GM19043 (cell line): ENCODE results near the gene CD200.

Experiments
- ATAC-seq: cut with Tn5 transposase; IDR thresholded peaks from one replicate; pipeline ENCODE4 v1.9.1; 2021; ENCODE audit warnings: low read depth; ENCODE audit not compliant: unreplicated experiment

Gene CD200

DNA sequence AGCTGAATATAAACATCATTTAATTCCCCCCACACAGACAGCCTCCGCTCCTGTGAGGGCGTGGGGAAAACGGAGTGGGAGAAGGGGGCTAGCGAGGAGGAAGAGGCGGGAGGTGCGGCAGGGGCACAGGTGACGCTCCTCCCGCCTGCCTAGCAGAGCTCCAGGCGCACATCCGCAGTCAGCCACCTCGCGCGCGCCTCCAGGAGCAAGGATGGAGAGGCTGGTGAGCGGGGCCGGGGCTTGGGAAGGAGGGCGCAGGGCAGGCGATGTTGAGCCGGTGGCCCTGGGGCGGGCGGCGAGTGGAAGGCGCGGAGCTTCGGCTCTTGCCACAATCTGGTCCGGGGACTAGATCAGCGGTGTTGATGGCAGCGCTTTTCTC is at the start of gene CD200:
CD200 (plus strand) TSS at position 155 of the 379 bp plus-strand sequence; CDS start at position 212, 57 bp downstream.
- peak; percentile 62 for ATAC-seq

DNA sequence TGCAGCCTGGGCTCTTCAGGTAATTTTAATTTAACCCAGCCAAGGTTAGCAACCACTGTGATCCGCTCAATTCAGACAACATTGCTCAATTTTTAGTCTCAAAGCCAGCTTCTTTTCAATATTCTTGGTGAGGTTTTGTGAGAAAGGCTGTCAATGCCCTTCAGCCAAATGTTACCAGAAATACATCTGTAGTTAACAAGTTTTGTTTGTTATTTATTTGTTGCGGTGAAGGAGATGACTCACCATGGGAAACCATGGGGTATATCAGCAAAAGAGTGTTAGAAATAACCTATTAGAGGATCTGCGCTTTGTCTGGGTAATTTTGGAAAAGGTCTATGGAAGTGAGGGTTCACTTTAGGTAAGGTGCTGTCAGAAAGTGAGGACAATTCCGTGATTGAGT is 43.9 kb upstream of the CD200 start:
- ATAC-seq = no peak

DNA sequence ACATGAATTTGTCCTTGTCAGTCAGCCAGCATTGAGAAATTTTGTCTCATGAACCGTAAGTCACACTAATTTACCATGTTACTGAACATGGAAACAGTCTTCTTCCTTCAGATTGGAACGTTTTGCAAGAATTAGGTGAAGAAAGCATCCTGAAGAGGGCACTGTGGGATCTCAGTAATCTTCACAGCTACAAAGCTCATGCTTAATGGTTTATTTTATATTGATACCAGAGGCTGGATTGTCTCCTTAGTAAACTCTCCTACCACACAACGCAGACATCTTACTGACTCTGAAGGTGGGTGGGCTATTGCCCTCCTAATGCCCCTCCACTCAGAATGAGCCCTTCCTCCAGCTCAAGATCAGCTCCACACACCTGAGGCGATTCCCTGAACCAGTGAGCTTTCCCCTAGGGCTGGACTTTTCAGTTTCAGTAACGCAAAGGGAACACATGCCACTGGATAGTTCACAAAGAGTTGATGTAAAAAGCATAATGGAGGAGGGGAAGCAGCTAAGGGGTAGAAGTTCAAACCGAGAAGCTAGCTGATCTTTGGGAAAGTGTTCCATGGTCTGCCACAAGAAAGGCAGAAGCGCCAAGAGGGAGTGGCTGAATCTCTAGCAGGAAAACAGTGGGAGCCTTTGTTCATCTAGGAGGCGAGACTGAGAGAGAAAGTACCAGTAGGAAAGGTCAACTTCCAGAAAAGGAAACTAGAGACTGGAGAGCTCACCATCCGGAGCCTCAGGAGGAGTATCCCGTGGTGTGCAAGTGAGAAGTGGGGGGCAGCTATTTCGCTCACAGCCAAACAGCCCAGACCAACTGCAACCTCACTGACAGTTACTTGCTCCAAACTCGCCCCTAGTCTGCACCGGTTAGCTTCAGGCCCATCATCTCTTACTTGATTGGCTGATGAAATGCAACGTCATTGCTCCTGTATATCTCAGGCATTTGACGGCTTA is 39.3 kb upstream of the CD200 start, which contains the start of gene SLC9C1:
SLC9C1 (minus strand) TSS at position 849 of the 954 bp plus-strand sequence. CDS start 7,425 bp downstream, outside the sequence.
- peak; percentile 57 for ATAC-seq

- ATAC-seq = no peak
These were observed 35.2 kb upstream of the CD200 start for GRCh38 chr3:112297714-112298113.

GRCh38 chr3:112298781-112299180 is 34.2 kb upstream of the CD200 start:
- ATAC-seq = no peak

DNA sequence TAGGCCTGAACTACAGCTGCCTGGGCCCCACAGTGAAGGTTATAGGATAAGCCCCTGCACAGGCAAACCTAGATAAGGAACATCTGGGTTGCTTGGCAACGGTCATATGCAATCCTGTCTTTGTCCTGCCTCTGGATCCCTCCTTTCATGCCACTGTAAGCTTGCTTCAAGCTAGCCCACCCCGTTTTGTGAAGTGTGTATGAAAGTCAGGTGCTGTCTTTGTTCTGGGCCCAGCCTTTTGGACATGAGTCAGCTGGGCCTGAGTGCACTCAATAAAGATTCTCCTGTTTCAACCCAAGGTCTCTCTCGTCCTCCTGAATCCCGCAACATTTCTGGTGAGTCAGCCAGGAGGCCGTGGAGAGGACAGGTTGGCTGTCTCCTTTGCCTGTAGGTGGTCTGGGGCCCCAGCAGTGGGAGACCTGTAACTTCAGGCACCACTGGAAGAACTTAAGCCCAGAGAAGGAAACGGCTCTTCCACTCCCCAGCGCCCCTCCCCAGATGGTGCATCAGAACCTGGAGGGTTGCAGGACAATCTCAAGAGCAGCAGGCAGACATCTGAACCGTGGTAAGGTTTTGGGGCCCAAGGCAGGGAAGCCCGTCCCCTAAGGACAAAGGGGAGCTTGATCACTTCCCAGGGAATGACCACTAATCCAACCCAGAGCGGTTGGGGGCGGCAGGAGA is 30.7 kb upstream of the CD200 start:
- no peak for ATAC-seq

GRCh38 chr3:112302881-112303763 is 29.8 kb upstream of the CD200 start:
- ATAC-seq = peak; percentile 53

GRCh38 chr3:112303764-112304325 is 29.1 kb upstream of the CD200 start:
- peak; percentile 56 for ATAC-seq

DNA sequence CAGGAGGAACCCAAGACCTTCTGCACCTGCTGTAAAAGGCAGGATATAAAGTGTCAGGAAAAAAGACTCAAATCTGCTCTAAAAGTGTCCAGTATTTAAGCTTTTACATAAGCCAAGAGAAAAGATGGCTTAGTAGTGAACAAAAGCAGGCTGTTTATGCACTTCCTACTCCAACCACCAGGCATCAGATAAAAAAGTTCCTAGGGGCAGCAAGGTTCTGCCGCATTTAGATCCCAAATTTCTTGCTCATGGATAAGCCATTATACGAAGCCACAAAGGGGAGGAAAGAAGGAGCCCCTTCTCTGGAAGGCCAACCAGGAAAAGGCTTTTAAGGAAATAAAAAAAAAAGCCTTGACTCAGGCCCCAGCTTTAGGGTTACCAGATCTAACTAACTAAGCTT is 28.3 kb upstream of the CD200 start:
- ATAC-seq = no peak

- ATAC-seq = no peak
These were observed 26.1 kb upstream of the CD200 start for GRCh38 chr3:112306825-112307224.

- no peak for ATAC-seq
These were observed 25.4 kb upstream of the CD200 start for GRCh38 chr3:112307557-112307956.

DNA sequence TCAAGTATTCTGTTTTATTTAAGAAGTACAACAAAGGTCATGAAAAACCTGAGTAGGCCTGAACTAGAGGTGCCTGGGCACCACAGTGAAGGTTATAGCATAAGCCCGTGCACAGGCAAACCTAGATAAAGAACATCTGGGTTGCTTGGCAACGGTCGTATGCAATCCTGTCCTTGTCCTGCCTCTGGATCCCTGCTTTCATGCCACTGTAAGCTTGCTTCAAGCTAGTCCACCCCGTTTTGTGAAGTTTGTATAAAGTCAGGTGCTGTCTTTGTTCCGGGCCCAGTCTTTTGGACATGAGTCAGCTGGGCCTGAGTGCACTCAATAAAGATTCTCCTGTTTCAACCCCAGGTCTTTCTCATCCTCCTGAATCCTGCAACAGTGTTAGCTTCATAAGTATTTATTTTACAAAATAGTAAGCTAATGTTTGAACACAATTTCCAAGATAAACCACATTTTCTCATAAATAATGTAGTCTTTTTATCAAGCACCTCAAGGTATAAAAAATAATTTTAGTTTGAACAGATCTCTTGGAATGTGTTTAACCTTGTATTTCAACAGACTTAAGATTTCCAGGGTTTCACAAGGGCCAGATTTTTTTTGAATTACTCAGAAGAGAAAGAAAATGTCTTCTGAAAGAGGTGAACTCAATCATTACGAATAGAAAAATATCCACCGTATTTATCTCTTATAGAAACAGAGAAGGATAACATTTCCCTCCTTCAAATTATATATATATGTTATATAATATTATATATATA is 24.6 kb upstream of the CD200 start:
- no peak for ATAC-seq

DNA sequence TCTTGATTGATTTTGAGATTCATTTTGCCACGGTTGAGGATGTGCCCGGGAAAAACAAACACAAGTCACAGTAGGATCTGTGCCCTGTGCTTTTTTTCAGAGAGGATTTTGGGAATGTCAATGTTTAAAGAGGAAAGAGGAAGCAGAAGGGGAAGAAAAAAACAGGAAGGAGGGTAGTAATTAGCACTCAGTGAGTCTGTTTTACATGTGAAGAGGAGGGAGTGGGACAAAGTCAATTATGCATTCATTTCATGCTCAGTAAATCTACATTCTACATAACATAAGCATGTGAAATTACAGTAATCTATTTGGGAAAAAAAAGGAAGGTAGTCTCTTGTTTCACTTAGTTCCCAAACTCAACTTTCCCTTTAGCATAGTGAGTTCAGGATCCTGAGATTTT is 18.3 kb upstream of the CD200 start:
- ATAC-seq = no peak

GRCh38 chr3:112315791-112316190 is 17.2 kb upstream of the CD200 start:
- no peak for ATAC-seq

GRCh38 chr3:112319516-112320276 is 13.3 kb upstream of the CD200 start:
- no peak for ATAC-seq

- ATAC-seq = no peak
These were observed 12.3 kb upstream of the CD200 start for GRCh38 chr3:112320691-112321090.

DNA sequence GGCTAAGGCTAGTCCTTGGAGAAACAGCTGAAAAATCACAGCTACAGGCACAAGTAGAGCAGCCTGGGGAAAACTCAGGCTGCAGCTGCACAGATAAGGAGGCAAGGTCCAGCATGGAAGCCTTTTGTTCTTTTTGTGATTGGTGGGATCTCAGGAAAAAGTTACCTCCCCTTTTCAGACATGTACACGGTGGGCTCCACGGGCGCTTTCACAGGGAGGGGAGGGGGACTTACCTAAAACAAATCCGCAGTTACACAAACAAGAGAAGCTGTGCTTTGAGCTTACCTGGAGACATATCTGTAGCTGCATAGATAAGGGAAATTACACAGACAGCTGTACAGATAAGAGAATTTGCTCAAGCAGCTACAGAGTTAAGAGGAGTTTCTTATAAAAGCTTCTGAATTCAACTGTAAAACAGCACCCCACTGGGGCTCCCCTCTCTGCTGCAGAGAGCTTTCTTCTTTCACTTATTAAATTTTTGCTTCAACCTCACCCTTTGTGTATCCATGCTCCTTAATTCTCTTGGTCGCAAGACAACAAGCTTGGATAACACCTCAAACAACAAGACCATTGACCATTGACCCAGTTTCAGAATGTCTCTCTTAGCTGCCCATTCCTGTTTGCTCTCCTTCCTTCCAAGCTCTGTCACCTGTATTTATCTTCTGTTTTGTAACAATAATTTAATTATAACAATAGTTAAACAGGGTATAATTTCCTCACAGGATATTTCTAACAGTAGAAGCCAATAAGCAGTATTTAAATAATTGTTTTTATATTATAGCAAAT is 10.9 kb upstream of the CD200 start:
- ATAC-seq = no peak

DNA sequence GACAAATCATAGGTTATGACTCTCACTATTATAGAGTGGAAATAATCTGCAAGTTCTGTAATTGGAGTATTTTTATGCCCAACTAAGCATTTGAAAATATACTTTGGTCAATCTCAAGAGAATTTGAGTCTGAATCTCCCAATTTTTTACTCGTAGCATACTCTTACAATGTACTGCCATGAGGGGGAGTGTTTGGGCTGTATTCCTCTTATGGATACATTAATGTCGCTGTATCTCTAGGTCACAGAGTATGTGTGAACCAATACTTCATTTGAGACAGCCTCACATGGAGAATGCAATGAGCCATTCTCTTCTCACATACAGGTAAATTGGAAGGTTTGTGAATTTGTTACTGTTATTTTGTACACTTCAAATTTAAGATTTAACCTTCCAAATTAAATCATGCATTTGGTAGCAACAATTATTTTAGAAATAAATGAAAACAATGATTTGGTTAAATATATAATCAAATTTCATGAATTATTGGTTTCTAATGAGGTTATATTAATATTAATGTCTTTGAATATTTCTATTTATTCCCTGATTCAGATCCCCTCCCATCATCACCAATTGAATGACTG is 5.5 kb upstream of the CD200 start:
- ATAC-seq = peak; percentile 98
